ENCODE measurements around the gene TRMU. TPM values are rescaled to one million over a fixed set of nuclear protein-coding genes. Genes with fewer than 3 reads are reported as not detected.
A peak's percentile ranks its signal among the peaks of the same experiment; 100 is the strongest.

The TRMU gene
- total RNA-seq, 4 donors from 2014 or later = 9.1 to 14.4 (median 13.0) TPM

DNA sequence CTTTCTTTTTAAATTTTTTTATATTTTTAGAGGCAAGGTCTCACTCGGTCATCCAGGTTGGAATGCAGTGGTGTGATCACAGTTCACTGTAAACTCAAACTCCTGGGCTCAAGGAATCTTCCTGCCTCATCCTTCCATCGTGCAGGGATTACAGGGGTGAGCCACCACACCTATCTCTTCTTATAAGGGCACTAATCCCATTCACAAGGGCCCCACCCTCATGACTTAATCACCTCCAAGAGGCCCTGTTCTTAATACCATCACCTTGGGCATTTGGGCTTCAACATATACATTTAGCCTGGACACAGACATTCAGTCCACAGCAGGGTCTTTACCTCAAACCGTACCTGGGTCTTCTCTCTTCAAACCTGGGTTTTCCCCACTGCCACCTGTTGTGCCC, 43.3 kb upstream of the TRMU start:
- ATAC-seq (no peak), DNase-seq (no peak)
- in situ Hi-C loops (cut with MboI; ENCODE audit: low sequenced_read_pairs in 4 of 4) (no loop called here), intact Hi-C loops (cut with DNase I; ENCODE audit: low total_unique reads) (no loop called here)
- Histone ChIP-seq H3K27me3 (no peaks in the 10 kb centered on the region), H3K4me1 (peaks cover 18 to 26% of the 10 kb centered on the region in 2 donors), H3K4me3 (no peak overlapping the region), H3K9me3 (no peaks in the 10 kb centered on the region), H3K27ac (no peak overlapping the region), H3K36me3 (peaks cover 0 to 18% of the 10 kb centered on the region in 2 donors)
- no peak for TF ChIP-seq POLR2A (IDR thresholded peaks at IDR 0.05)
- TF ChIP-seq, protein P1, sequence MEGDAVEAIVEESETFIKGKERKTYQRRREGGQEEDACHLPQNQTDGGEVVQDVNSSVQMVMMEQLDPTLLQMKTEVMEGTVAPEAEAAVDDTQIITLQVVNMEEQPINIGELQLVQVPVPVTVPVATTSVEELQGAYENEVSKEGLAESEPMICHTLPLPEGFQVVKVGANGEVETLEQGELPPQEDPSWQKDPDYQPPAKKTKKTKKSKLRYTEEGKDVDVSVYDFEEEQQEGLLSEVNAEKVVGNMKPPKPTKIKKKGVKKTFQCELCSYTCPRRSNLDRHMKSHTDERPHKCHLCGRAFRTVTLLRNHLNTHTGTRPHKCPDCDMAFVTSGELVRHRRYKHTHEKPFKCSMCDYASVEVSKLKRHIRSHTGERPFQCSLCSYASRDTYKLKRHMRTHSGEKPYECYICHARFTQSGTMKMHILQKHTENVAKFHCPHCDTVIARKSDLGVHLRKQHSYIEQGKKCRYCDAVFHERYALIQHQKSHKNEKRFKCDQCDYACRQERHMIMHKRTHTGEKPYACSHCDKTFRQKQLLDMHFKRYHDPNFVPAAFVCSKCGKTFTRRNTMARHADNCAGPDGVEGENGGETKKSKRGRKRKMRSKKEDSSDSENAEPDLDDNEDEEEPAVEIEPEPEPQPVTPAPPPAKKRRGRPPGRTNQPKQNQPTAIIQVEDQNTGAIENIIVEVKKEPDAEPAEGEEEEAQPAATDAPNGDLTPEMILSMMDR (IDR thresholded peaks at IDR 0.05 in 4 of 5, conservative IDR thresholded peaks at IDR 0.05 in 1 of 5) = no peak

DNA sequence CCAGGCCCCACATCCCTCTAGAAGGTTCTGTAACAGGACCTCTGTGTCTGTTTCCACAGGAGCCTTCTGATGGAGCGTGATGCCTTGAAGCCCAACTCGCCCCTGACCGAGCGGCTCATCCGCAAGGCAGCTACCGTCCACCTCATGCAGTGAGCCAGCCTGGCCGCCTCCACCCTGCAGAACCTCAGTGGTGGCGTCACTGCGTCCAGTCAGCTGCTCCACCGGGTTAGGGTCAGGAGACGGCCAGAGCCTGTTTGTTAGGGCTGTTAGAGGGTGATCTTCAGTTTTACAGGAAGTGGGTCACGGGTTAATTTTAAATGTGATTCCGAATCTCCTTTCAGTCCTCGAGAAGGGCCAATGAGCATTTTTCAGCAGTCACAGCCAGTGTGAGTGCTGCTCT, 42.8 kb upstream of the TRMU start:
- intact Hi-C loops (cut with DNase I; ENCODE audit: low total_unique reads) = no loop called here
- H3K9me3 ChIP-seq = no peaks in the 10 kb centered on the region
- in situ Hi-C loops (cut with MboI; ENCODE audit: low sequenced_read_pairs in 4 of 4) = no loop called here
- DNase-seq = no peak
- no peak overlapping the region for H3K4me3 ChIP-seq
- H3K27ac ChIP-seq = peak overlapping the region in 2 of 4 donors; percentile 22 to 32
- no peaks in the 10 kb centered on the region for H3K27me3 ChIP-seq
- no peak for ATAC-seq
- peaks cover 18 to 28% of the 10 kb centered on the region in 2 donors for H3K4me1 ChIP-seq
- H3K36me3 ChIP-seq = peaks cover 0 to 16% of the 10 kb centered on the region in 2 donors
- TF ChIP-seq, protein P1 (IDR thresholded peaks at IDR 0.05 in 4 of 5, conservative IDR thresholded peaks at IDR 0.05 in 1 of 5) = no peak
- TF ChIP-seq POLR2A (IDR thresholded peaks at IDR 0.05) = no peak

DNA sequence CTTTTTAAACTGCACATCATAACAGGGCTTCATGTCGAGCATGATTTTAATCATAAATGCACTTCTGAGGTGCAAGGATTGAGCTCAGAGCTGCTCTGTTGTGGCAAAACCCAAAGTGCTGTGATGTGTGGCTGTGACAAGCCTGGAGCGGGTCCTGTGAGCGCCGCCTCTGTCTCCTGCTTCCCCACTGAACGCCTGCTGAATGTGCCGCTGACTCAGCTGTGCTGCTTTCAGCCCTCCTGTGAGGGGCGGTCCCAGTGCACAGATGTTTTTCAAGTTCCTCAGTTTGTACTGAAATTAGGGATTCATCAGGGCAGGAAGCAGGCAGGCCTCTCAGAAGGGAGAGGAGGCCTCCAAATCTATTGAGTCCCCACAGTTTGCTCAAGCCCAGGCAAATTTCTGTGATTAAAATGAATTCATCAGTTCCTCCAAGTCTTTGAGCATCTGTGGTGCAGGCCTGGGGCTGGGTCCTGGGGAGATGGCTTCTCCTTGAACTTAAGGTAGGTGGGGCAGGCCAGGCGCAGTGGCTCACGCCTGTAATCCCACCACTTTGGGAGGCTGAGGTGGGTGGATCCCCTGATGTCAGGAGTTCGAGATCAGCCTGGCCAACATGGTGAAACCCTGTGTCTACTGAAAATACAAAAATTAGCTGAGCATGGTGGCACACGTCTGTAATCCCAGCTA, 41.8 kb upstream of the TRMU start:
- DNase-seq (peak; percentile 43 to 48), ATAC-seq (no peak)
- no peaks in the 10 kb centered on the region for H3K9me3 ChIP-seq
- in situ Hi-C loops (cut with MboI; ENCODE audit: low sequenced_read_pairs in 4 of 4) (no loop called here), intact Hi-C loops (cut with DNase I; ENCODE audit: low total_unique reads) (no loop called here)
- H3K27ac ChIP-seq = peak overlapping the region in 2 of 4 donors; percentile 22 to 32
- no peak overlapping the region for H3K4me3 ChIP-seq
- TF ChIP-seq, protein P1 (IDR thresholded peaks at IDR 0.05 in 4 of 5, conservative IDR thresholded peaks at IDR 0.05 in 1 of 5) = no peak
- TF ChIP-seq POLR2A (IDR thresholded peaks at IDR 0.05) = peak in 1 of 2 donors; percentile 14
- H3K36me3 ChIP-seq = peaks cover 0 to 16% of the 10 kb centered on the region in 2 donors
- peaks cover 18 to 26% of the 10 kb centered on the region in 2 donors for H3K4me1 ChIP-seq
- no peaks in the 10 kb centered on the region for H3K27me3 ChIP-seq

DNA sequence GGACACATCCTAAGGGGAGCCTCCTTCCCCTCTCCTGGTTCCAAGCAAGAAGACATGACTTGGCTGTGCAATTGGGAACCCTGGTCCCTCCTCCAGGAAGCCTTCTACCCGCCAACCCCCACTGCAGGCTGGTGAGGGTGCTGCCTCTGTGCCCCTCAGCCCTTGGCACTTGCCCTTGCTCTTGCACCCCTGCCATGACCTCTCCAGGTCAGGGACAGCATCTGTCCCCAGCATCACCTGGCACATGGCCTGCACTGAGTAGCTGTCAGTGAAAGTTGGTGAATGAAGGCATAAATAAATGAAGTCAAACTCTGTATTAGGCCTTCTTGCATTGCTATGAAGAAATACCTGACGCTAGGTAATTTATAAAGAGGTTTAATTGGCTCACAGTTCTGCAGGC, 40.7 kb upstream of the TRMU start:
- intact Hi-C loops (cut with DNase I; ENCODE audit: low total_unique reads) (no loop called here), in situ Hi-C loops (cut with MboI; ENCODE audit: low sequenced_read_pairs in 4 of 4) (no loop called here)
- Histone ChIP-seq H3K27ac (no peak overlapping the region), H3K27me3 (no peaks in the 10 kb centered on the region), H3K9me3 (no peaks in the 10 kb centered on the region), H3K36me3 (peaks cover 0 to 16% of the 10 kb centered on the region in 2 donors), H3K4me1 (peaks cover 18 to 23% of the 10 kb centered on the region in 2 donors), H3K4me3 (no peak overlapping the region)
- ATAC-seq (no peak), DNase-seq (no peak)
- TF ChIP-seq POLR2A (IDR thresholded peaks at IDR 0.05) = no peak

DNA sequence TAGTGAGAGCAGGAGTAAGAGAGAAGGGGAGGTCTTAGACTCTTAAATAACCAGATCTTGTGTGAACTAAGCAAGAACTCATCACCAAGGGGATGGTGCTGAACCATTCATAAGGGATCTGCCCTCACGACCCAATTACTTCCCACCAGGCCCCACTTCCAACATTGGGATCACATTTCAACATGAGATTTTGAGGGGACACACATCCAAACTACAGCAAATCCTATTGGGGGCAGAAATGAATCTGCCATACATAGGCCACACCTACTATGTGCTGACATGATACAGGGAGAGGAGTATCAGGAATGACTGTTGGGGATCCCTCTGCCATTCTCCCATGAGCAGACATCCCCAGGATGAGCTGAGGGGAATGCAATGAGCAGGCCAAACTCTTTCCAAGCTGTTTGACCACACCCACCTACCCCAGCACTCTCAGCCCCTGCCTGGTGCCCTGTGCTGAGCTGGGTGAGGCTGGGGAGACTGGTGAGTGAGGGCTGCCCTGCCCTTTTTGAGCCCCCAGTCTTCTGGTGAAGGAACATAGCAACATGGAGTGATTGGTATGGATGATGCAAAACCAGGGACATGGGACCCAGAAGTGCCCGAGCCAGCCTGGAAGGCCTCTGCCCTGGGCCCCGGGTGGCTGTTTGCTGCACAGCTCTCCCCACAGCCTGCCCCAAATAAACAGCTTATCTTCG, 40.1 kb upstream of the TRMU start:
- Histone ChIP-seq H3K36me3 (peaks cover 0 to 16% of the 10 kb centered on the region in 2 donors), H3K27me3 (no peaks in the 10 kb centered on the region), H3K4me3 (peak overlapping the region in 3 of 4 donors; percentile 59 to 82 (median 74)), H3K9me3 (no peaks in the 10 kb centered on the region), H3K4me1 (peaks cover 15 to 20% of the 10 kb centered on the region in 2 donors), H3K27ac (peak overlapping the region; percentile 87 to 92 (median 88))
- TF ChIP-seq POLR2A (IDR thresholded peaks at IDR 0.05) = no peak
- TF ChIP-seq, protein P1 (IDR thresholded peaks at IDR 0.05 in 4 of 5, conservative IDR thresholded peaks at IDR 0.05 in 1 of 5) = no peak
- intact Hi-C loops (cut with DNase I; ENCODE audit: low total_unique reads) (no loop called here), in situ Hi-C loops (cut with MboI; ENCODE audit: low sequenced_read_pairs in 4 of 4) (no loop called here)
- DNase-seq = no peak
- no peak for ATAC-seq

Measured in gastrocnemius medialis (tissue), 4 donors.